Stimulated activated naive CD4-positive, alpha-beta T cell (primary cell): Measurements from ENCODE around the gene NPRL2.
"Not testable (repeated sequence)": the region's sequence is repeated elsewhere in the genome, so short reads cannot be mapped to it uniquely, and the experiment has no call there.

ENCODE experiments used
- DNase-seq, 6 experiments: peaks; one replicate each; lab custom pipeline; 2025; lab: John Stamatoyannopoulos, UW

NPRL2 gene

DNA sequence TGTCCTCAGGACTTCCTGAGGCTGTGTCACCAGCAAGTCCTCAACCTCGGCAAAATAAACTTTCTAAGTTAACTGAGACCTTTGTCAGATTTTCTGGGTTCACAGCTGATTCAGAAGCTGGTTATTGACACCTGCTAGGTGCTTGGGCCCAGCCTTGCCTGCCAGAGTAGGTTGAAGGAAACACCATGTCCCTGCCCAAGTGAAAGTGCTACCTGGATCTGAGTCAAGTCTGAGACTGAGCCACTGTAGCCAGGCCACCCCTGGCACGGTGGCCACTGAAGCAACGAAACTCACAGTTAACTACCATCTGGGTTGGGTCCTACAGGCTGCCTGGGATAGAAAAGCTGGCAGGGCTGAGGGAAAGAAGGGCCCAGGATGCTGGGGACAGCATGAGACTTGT is 36.2 kb downstream of the NPRL2 start:
- DNase-seq: no peak

DNA sequence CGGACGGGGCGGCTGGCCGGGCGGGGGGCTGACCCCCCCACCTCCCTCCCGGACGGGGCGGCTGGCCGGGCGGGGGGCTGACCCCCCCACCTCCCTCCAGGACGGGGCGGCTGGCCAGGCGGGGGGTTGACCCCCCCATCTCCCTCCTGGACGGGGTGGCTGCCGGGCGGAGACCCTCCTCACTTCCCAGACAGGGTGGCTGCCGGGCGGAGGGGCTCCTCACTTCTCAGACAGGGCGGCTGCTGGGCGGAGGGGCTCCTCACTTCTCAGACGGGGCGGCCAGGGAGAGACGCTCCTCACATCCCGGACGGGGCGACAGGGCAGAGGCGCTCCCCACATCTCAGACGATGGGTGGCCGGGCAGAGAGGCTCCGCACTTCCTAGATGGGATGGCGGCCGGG is 38.5 kb downstream of the NPRL2 start:
- DNase-seq: not testable (repeated sequence)

DNA sequence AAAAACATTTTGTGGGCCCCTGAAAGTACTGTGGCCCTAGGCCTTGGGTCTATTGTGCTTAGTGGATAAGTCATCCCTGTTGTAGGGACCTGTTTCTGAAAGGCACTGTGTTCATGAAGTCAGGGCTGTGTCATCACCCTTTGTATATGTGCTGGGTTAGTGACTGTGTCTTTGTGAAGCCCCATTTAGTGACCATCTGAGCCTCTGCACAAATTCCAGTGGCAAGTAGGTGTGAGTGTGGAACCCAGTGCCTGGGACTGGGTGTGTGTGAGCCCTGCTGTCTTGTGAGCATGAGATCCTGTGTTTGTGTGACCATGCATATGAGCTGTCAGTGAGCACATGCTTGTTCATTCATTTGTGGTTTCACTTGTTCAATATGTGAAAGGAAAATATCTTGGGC is 46.0 kb downstream of the NPRL2 start:
- no peak for DNase-seq

DNA sequence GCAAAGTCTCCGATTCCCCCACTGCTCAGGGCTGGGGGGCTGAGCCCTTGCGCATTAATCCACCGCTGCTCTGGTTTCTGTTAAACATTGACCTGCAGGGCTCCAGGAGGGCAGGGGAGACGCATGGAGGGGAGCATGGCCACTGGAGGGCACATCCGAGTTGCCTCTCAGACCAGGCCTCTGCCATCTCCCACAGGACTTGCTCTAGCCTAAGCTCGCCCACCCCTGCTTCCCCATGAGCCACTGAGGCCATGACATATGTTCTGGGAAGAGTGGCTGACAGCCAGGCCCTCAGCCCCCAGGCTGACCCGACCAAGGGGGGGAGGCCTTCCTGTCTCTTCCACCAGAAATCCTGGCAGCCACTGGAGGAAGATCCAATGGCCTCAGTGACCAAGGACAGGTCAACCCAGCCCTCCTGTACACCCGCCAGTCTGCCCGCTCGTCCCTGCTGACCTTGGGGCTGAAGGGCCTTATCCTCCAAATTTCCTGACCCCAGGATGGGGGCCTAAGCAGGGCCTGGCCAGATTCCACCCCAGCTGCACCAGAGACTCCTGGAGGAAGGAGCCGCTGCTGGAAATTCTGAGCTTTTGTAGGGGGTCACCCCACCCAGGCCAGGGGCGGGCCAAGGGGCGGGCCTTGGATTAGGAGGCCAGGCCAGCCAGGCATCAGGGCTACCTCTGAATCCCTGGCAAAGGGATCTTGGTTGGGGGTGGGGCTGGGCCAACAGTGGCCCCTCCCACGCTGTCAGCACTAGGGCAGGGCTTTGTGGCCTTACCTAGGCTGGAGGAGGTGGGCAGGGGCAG is 47.4 kb downstream of the NPRL2 start, which contains the start of gene HYAL1:
HYAL1 (minus strand) TSS at position 562 of the 803 bp plus-strand sequence. CDS start 618 bp downstream, outside the sequence.
- no peak for DNase-seq

DNA sequence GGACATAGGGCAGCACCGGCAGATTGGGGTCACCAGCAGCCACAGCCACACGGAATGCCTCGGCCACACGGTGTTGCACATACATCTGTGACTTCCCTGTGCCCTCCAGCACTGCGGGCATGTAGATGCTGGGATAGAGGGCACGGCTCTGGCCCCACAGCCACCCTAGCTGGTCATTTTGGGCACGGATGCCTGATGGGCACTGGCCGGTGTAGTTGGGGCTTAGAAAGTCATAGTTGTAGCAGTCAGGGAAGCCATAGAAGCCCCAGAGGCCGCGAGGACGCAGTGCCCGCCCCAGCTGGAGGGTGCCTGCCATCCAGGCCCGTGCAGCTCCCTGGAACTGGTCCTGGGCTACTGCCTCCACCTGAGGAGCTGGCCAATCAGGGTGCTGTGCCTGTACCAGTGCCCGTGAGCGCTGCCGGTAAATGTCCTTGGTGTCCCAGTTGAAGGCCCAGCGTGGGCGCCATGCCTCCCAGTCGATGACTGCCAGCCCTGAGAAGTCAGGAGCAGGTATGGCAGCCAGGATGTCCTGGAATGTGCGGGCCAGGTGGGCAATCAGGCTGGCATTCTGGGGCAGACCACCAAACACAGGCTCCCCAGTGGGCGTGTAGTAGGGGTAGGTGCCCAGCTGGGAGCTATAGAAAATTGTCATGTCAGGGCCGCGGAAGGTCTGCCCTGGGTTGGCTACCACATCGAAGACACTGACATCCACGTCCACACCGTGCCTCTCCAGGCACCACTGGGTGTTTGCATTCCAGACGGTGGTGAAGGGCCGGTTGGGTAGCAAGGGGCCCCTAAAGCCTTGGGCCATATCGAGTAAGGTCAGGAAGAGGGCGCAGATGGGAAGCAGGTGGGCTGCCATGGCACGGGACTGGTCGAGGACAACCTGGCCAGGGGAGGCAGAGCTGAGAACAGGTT is 48.2 kb downstream of the NPRL2 start:
- DNase-seq: no peak

DNA sequence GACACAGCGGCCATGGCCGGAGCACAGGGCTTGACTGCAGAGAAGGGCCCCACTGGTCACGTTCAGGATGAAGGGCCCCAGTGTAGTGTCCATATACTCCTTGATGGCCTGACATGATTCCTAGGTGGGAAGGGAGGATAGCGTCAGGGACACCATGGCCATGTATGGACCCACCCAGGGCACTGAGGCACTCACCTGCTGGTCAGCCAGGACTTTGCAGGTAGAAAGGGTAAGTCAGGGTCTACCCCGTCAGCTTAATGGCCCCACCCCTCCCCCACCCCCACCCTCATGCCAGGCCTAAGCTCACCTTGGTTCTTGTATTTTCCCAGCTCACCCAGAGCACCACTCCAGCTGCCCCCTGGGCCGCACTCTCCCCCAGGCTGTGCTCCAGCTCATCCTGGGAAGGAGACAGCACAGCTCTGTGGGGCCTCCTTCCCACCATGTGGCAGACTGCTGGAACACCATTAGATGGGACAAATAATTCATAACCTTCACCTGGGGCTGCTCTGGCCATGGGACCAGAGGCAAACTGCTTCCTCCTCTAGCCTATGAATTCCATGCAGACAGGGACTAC is 49.8 kb downstream of the NPRL2 start:
- DNase-seq: no peak

DNA sequence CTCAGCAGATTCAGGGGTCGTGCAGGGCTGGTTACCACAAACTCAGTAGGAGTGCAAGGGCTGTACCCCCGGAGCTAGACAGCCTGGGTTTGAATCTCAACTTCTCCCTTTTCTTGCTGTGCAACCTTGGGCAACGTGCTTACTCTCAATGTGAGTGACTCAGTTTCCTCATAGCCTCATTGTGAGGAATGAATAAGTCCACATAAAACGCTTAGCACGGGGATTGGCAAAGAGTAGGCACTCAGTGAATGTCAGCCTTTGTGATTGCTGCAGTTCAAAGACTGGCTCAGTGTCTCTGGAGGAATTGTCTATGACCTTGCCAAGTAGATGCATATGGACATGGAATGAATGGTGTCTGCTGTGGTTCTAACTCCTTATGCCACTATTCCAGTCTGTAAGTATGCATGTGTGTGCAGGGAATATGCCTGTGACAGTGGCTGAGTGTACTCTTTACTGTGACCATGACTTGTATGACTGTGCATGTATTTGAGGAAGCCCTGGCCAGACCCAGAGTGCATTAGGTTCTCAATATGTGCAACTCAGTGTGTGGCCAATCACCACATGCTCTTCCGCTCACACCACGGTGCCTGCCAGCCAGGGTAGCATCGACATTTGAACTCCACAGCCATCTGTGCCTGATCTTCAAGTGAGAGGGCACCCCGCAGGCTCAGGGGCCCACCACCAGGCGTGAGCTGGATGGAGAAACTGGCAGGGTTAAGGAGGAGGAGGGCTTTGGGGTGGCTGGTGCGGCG is 50.5 kb downstream of the NPRL2 start:
- no peak for DNase-seq

DNA sequence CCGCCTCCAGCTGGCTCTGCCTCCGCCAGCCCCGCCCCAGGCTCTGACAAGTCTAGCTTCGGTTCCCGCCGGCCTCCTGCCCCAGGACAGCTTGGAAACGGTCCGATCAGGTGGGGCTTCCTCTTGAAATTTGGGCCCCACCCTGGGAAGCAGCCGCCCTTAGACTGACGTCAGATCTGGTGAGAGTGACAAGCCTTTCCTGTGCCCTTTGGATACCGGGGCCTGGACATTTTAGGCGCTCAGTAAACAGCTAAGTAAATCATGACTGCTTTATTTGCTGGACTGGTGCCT is 51.0 kb downstream of the NPRL2 start:
- no peak for DNase-seq

DNA sequence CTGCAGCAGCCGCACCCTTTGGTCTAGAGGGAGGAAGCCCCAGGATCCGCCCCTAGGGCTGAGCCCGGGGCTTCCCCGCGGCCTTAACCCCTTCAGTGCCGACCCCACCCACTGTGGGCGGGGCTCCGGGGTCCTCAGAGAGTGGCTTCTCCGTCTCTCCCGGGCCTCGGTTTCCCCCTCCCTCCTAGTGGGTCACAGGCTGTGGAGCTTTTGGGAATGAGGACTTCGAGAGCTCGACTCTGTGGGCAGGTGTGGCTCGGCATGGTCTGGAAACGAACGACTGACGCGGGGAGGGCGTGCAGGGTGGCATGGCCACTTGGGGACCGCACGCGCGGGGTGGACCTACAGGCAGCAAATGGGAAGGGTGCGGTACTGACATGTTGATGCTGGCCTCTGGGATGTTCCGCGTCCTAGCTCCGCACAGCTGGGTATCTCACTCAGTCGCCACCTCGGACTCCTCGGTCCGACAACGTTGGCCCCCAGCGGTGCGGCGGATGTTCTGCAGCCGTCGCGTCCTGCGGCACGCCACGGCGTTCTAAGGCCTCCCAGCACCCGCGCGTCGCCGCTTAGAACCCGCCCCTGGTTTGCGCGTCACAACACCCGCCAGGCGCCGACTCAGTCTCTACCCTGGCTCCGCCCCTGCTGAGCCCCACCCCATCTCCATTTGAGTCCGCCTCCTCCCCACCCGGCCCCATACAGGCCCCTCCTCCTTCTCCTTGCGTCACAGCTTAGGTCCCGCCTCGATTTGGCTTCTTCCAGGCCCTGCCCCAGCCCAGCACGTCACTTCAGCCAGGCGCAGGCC is 51.5 kb downstream of the NPRL2 start, which contains the start of the genes HYAL3 and NAA80:
HYAL3 (minus strand) TSS at position 570 of the 802 bp plus-strand sequence. CDS start 3,803 bp downstream, outside the sequence.
NAA80 (minus strand) TSS at position 570 of the 802 bp plus-strand sequence. CDS start 1,942 bp downstream, outside the sequence.
- DNase-seq: peak; percentile 96 to 100 (median 99)

DNA sequence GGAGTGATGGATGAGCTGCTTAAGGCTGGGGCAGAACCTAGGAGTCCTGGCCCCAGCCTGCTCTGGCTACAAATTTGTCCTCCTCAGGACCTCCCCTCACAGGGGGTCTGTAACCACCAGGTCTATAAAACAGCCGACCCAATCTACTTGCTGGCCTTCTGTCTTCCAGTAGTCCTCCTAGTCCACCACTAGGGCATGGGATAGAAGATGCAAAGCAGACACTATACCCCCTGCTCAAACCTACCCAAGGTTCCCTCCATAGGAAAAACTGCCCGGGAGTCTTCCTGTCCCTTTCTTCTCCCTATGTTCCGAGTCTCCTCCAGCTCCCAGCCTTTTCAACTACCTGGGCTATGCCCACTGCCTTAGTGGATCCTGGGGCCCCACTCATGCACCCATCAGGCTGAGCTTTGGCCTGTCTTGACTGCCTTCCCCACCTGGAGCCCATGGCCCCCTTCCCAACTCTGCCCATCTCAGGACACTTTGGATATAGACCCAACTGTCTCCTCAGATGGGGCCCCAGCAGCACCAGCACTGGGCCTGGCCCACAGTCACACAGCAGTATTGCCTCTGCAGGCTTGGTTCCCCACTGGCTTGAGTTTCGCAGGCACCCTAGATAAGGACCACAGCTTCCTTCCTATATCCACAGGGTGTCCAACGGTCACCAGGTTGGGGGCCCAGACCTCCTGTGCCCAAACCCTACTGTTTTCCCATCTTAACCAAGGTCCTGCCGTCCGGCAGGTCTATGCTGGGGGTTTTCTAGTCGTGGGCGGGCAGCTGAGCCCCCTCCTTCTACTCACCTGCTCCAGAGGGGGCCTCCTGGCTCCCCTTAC is 52.5 kb downstream of the NPRL2 start:
- DNase-seq: peak in 1 of 6 experiments; percentile 31

DNA sequence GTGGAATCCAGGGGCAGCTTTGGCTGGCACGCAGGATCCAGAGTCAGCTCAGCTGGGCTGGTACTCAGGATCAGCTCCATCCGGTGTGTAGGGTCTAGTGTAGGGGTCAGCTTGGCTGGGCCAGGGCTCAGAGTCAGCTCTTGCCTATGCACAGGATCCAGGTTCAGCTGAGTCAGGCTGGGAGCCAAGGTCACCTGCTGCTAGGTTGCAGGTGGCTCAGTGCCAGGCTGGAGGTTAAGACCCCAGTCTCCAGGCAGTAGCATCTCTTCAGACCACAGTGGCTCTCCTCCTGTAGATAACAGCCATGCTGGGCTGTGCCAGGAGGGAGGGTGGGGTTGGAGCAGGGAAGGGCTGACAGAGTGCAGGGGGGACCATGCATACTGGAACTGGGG is 53.2 kb downstream of the NPRL2 start:
- no peak for DNase-seq
